HG02943 (cell line): ENCODE measurements around the gene PLCL2.
"Not testable (repeated sequence)": the region's sequence is repeated elsewhere in the genome, so short reads cannot be mapped to it uniquely, and the experiment has no call there.

Source experiments
- ATAC-seq: cut with Tn5 transposase; IDR thresholded peaks from one replicate; pipeline ENCODE4 v1.9.1; 2021; ENCODE audit warnings: mild to moderate bottlenecking, low read depth, moderate library complexity; ENCODE audit not compliant: unreplicated experiment

The PLCL2 gene

DNA sequence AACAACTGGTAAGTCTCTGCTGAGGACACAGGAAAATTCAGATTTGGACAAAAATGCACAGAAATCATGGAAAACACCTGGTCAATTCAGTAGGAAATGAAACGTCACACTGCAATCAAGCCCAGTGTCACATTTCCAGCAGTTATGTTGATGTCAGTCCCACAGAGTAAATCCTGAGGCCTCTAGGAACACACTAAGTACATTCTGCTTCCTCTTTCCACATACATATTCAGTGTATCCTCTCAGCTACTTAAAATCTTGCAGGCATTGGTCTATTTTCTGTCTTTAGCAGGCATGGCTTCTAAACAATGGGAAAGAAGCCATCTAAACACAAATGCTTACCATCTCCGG lies 207.8 kb downstream of the PLCL2 start:
- no peak for ATAC-seq

DNA sequence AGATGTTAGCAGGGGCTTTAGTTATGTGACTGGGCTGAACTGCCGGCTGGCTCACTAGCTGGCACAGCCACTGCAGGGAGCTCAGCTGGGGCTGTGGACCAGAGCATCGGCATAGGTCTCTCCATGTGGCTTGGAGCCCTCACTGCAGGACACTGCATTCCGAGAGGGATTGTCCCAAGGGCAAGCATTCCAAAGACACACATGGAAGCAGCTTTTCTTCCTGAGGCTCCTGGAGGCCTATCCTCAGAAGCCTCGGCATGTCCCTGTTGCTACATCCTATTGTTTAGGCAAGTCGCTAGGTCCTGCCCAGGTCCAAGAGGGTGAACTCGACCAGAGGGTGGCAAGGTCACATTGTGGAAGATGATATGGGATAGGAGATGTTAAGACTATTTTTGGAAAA lies 209.8 kb downstream of the PLCL2 start:
- no peak for ATAC-seq

DNA sequence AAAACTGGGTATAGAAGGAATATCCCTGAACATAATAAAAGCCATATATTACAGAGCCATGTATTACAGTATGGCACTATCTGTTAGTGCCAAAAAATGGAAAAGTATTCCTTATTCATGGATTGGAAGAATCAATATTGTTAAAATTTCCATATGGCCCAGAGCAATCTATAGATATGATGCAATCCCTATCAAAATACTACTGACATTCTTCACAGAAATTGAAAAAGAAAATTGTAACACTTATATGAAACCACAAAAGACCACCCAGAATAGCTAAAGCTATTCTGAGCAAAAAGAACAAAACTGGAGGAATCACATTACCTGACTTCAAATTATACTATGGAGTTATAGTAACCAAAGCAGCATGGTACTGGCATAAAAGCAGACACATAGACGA lies 218.8 kb downstream of the PLCL2 start:
- ATAC-seq, result no peak

DNA sequence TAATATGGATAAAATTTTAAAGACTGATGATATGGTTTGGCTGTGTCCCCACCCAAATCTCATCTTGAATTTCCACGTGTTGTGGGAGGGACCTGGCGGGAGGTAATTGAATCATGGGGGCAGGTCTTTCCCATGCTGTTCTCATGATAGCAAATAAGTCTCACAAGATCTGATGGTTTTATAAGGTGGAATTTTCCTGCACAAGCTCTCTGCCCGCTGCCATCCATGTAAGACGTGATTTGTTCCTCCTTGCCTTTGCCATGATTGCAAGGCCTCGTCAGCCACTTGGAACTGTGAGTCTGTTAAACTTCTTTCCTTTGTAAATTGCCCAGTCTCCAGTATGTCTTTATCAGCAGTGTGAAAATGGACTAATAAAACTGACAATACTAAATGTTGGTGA lies 222.0 kb downstream of the PLCL2 start:
- ATAC-seq, result not testable (repeated sequence)

DNA sequence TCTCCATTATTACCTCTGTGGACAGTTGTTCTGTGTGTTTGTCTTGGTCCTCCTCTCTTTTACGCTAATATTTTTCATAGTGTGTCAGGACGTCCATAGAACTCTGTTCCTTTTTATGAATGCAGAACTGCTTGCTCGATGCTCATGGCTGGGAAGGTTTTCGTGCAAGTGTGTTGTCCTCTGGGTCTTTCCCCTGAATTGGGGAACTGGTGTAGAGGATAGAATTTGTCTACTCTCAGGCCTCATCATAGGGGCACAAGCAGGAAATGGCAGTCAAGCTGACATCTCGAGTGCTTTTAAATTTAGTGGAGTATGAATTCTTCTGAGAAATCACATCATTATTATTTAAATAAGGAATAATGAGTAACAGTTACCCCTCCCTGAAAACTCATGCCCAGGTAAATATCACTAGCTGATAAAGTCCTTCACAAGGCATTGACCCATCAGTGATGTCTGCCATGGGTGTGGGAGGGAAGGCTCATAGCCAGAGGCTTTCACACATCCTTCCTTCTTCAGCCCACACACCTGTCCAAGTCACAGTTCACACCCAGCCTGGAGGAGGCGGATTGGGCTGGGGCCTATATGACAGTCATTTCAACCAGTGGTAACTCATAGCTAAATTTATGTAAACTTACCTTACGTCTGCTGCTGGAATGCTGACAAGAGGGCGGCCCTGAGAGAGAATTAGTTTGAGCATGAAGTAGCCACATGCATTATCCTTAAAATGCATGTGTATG lies 226.1 kb downstream of the PLCL2 start:
- ATAC-seq, result no peak

DNA sequence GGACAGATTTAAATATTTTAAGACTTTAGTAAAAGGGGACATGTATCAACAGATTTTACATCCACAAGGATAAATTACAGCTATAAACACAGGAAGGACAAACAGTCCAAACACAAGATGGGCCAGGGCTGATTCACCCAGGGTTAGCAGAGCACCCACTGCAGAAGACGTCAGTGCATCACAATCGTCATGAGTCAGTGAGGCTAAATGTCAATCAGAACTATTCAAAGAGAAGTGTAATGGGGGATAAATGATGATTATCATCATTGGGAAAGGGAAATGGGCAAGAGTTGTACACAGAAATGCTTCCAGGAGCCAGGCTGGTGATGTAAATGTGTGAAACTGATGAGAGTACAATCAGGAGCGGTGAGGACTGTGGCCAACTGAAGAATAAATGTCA lies 226.8 kb downstream of the PLCL2 start:
- ATAC-seq, result no peak

DNA sequence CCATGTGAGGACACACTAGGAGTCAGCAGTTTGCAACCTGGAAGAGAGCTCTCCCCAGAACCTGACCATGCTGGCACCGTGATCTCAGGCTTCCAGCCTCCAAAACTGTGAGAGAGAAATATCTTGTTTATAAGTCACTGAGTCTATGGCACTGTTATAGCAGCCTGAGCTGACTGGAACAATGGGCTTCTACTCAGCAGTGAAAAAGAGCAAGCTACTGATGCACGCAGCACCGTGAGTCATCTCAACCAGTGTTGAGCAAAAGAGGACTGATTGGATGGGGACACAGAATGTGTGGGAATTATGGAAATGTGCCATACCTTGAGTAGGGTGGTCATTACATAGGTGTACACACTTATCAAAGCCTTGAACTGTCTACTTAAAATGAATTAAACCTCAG lies 230.4 kb downstream of the PLCL2 start:
- no peak for ATAC-seq

DNA sequence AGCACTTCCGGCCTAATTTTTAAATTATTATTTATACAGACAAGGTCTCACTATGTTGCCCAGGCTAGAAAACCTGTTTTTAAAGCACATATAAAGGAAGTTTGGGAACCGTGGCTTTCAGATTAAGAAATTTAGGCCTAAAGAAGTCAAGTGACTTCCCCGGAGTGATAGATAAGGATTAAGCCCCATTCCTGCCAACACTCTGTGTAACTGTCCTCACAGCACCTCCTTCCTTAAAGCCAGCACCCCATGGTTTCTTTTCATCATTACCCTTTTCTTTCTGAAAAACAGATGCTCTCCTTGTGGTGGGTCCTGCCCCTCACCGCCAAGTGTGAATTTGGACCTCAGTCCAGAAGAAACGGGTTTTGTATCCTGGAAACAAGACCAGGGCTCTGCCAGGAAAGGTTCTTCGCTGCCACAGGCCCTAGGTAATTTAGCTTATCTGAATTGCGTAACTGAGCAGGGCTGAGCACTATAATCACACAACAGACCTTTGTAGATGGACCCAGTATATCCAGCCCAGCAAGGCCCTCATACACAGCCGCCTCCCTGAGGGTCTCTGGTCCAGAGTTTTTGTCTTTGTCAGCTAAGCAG lies 231.3 kb downstream of the PLCL2 start:
- no peak for ATAC-seq

DNA sequence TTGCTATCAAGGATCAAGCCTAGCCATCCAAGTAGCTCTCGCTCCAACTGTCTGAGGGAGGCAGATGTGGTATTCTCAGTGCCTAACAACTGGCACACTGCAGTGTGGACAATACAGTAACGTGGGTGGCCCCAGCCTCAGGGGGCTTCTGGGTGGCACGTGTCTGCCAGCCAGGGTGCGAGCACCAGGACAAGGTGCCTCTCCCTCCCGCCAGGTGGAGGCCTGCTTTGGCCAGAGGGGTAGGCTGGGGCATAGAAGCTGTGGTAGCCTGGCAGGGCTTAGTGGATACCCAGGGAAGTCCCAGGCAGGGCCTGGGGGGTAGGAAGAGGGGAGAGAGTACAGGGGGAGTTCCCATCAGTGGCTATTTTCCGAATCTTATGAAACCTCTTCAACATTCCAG lies 234.0 kb downstream of the PLCL2 start:
- ATAC-seq, result no peak

DNA sequence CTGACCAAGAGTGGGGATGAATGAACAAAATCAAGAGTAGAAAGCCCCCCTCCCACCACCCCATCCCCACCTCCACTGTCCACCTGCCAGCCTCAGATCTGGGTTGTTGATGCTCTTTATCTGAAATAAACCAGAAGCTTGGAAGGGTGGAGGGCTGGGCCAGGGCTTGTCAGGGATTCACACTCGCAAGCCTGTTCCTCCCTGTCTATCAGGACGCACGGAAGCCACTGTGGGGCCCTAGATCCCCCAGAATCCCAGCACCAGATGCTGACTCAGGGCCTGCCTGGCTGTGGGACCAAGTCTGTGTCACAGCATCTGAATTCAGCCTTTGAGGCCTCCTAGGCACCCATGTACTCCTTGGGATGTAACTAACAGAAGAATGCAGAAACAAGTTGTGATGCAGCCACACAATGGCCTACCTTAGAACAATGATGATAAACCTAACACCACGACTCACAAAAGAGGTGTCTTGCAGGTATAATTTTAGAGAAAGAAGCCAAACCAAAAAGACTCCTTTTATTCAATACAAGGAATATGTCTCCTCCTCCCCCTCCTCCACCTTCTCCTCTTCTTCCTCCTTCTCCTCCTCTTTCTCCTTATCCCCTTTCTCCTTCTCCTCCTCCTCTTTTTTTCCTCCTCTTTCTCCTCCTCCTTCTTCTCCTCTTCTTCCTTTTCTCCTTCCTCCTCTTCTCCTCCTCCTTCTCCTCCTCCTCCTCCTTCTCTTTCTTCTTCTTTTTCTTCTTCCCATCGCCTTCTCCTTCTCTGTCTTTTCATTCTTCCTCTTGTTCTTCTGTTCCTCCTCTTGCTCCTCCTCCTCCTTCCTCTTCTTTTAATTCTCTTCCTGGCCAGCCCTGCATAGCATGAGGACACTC lies 234.7 kb downstream of the PLCL2 start:
- no peak for ATAC-seq

DNA sequence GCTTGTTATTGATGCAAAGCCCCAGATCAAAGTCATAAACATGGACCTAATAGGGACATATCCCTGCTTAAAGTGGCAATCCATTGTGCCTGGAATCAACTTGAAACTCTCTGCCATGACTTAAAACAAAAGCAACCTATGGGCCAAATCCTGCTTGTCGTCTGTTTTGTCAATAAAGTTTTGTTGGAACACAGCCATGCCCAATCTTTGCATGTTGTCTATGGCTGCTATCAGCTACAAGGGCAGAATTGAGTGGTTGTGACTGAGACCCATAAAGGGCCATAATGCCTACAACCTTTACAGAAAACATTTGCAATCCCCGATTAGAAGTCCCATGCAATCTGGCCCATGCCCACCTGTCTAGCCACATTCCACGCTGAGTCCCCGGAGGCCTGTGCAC lies 235.4 kb downstream of the PLCL2 start:
- ATAC-seq, result no peak

DNA sequence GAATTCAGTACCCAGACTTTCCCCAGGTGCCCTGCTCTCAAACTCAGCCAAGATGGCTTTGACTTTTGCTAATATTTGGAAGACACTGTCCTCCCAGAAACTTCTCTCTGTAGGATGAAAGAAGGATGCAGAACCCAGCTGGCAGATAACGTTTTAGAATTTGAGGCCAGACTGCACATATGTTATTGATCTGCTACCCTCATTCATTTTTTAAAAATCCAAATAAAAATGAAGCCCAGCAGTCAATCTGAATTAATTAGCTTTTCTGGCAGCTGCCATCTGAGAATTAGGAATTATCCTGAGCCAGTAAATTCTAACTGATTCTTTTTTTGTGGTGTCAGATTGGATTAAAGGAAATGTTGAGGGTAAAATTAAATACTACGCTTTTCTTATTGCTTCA lies 236.6 kb downstream of the PLCL2 start:
- no peak for ATAC-seq

DNA sequence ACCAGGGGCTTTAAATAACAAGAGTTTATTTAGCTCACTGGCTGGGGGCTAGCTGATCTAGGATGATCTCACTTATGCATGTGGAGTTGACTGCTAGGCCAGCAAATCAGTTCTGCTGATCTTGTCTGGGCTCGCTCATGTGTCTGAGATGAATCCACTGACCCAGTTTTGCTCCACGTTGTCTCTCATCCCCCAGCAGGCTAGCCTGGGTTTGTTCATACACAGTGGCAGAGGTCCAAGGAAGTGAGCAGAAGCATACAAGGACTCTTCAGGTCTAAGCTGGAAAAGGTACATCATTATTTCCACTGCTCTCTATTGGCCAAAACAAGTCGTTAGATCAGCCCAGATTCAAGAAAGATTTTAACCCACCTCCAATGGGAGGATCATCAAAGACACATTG lies 238.0 kb downstream of the PLCL2 start:
- ATAC-seq, result no peak

DNA sequence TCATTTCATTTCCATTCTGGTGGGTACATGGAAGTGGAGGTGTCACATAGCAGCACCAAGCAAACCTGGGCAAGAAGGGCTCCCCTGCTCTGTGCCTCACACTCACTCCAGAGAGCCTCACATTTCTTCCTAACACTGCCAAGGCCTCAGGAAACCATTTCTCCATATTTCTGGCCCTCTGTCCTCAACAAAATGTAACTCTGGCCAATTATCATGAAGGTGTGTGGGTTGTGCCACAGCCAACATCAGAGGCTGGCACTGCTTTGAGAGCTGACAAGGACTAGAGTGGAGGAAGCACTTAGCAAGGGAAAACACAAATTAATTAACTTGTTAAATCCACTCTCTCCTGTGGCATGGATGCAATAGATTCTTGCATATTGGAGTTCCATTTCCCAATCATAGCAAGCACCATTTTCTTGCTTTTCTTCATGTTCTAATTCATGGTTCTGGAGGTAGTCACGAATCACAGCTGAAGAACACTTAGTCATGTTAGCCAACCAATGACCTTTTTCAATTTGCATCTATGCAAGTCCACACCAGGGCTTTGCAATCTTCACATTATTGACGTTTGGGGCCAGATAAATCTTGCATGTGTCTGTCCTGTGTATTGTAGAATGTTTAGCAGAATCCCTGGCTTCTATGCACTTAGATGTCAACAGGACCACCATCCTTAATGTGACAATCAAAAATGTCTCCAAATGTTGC lies 241.1 kb downstream of the PLCL2 start:
- no peak for ATAC-seq

DNA sequence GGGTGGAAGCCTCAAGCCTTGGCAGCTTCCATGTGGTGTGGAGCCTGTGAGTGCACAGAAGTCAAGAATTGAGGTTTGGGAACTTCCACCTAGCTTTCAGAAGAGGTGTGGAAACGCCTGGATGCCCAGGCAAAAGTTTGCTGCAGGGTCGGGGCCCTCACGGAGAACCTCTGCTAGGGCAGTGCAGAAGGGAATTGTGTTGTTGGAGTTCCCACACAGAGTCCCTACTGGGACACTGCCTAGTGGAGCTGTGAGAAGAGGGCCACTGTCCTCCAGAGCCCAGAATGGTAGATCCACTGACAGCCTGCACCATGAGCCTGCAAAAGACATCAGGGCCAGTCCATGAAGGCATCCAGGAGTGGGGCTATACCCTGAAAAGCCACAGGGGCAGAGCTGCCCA lies 243.9 kb downstream of the PLCL2 start:
- not testable (repeated sequence) for ATAC-seq

DNA sequence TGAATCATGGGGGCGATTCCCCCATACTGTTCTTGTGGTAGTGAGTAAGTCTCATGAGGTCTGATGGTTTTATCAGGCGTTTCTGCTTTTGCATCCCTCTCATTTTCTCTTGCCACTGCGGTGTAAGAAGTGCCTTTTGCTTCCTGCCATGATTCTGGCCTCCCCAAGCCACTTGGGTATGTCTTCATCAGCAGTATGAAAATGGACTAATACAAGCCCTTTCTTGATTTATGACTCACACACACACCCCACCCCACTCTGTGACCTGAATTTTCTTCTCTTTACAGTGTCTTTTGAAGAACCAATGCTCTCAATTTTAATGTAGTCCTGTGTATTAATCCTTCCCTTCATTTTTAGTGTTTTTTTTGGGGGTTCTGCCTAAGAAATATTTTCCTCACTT lies 244.8 kb downstream of the PLCL2 start:
- no peak for ATAC-seq

DNA sequence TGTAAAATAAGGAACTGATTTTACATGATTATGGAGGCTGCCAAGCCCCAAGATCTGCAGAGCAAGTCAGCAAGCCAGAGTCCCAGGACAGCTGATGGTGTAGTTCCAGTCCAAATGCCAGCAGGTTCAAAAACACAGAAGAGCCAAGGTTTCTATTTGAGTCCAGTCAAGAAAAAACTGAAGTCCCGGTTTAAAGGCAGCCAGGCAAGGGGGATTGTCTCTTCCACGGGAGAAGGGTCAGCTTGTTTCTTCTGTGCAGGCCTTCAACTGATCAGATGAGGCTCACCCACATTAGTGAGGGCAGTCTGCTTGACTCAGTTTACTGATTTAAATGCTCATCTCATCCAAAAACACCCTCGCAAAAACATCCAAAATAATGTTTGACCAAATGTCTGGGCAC lies 246.2 kb downstream of the PLCL2 start:
- no peak for ATAC-seq

DNA sequence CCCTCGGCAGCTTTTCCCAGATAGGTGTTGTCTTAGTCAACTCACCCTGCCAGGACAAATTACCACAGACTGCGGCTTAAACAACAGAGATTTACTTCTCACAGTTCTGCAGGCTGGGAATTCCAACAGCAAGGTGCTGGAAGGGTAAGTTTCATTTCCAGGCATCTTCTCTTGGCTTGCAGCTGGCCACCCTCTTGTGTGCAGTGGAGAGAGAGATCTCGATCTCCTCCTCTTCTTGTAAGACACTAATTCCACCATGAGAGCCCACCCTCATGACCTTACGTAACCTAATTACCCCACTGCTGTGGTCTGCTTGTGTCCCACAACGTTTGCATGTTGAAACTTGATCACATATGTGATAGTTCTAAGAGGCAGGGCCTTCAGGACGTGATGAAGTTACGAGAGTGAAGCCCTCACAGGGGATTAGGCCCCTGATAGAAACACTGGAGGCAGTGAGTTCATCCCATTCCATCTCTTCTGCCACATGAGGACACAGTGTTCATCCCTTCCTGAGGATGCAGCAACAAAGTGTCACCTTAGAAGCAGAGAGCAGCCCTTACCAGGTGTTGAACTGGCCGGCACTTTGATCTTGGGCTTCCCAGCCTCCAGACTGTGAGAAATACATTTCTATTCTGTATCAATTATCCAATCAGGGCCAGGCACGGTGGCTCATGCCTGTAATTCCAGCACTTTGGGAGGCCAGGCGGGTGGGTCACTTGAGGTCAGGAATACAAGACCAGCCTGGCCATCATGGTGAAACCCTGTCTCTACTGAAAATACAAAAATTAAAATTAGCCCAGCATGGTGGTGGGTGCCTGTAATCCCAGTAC lies 247.7 kb downstream of the PLCL2 start:
- no peak for ATAC-seq

DNA sequence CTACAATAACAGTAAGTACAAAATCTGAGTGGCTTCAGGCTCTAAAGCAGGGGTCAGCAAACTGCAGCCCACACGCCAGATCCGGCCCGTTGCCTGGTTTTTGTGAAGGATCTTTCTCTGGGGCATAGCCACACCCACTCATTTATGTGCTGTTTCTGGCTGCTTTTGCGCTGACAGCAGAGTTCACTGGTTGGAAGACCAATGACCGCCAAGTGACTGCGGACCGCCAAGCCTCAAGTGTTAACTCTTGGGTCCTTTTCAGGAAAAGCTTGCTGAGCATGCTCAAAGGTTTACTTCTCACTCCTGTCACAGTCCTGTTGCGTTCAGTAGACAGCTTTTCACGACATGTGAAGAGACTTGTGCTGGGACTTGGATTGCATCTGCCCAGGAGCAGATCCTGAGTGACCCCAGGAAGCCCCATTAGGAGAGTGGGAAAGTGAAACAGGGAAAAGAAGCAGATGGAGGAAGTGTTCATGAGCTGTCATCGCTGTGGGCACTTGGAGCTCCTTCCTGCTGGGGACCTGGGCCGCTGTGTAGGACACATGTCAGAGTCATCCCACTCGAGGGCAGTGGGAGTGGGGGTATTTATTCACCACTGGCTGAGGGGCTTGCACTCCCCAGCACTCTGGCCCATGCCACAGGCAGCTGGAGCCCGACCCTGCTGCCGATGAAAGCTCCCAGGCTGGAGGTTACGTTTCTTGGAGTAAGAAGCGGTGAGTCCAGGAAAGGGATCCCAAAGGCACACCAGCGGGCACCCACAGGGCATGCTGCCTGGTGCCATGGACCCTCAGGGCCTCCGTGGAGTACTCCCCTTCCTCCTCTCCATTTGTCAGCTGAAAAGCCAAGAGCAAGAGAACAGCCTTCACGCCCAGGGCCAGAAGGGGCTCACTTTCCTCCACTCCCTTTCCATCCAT lies 249.1 kb downstream of the PLCL2 start:
- no peak for ATAC-seq
